Dedifferentiated amniotic fluid mesenchymal stem cell (primary cell): ENCODE data around the gene MX2.

Experiments
- DNase-seq: peaks from one replicate; pipeline ENCODE4 v3.0.0-alpha.2; 2016; ENCODE audit errors: extremely low spot score

The MX2 gene

DNA sequence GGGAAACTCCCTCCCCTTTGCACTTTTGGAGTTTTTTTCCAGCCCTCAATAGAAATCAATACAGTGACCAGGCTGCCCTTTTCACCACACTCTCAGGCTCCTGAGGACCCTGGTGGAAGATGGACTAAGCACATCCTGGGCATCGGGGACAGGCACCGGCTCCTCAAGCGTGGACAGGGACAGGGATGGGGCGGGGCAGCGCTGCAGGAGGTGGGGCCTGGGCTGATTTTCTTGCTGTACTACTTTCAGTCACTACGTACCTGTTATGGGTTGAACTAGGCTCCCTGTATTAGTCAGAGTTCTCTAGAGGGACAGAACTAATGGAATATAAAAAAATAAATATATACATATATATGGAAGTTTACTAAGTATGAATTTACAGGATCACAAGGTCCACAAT, 2.5 kb downstream of the MX2 start:
- DNase-seq: no peak

DNA sequence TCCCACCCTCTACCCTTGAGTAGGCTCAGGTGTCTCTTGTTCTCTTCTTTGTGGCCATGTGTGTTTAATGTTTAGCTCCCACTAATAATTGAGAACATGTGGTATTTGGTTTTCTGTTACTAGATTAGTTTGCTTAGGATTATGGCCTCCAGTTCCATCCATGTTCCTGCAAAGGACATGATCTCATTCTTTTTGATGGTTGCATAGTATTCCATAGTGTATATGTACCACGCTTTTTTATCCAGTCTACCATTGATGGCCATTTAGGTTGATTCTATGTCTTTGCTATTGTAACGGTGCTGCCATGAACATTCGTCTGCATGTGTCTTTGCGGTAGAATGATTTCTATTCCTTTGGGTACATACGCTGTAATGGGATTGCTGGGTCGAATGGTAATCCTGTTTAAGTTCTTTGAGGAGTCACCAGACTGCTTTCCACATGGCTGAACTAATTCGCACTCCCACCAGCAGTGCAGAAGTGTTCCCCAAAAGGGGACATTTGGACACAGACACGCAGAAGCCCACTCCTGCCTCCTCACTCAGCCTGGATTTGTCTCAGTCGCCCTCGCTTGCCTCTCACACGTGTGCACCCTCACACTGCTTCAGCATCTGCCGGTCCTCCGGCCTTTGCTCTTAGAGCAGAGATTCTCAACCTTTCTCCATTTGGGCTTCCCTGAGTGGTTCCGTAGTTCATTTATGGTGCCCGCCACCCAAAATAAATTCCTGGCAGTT, 3.7 kb downstream of the MX2 start:
- DNase-seq: no peak

DNA sequence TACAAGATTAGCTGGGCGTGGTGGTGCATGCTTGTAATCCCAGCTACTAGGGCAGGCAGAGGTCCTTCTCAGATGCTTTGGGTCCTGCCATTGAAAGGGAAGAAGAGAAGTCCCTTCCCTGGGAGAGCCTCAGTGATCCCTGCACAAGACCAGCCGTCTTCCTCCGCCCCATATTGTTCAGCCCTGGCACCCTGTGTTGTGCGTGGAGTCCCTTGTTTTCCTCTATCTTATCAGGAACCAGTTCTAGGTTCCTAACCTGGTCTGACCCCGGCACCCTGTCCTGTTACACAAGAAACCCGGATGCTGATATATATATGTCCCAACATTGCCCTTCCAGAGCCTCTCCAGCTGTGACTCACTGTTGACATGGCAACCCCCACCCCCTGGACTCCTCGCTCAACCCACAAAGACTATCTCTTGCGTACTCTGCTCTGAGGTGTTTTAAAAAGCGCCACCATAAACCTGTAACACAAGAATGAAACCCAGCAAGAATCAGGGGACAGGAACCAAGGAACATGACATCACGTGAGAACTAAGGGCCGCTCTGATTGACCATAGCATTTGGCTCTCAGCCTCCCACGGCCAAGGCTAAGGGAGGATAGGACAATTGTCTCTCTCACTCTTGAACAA, 4.8 kb downstream of the MX2 start:
- DNase-seq: no peak

DNA sequence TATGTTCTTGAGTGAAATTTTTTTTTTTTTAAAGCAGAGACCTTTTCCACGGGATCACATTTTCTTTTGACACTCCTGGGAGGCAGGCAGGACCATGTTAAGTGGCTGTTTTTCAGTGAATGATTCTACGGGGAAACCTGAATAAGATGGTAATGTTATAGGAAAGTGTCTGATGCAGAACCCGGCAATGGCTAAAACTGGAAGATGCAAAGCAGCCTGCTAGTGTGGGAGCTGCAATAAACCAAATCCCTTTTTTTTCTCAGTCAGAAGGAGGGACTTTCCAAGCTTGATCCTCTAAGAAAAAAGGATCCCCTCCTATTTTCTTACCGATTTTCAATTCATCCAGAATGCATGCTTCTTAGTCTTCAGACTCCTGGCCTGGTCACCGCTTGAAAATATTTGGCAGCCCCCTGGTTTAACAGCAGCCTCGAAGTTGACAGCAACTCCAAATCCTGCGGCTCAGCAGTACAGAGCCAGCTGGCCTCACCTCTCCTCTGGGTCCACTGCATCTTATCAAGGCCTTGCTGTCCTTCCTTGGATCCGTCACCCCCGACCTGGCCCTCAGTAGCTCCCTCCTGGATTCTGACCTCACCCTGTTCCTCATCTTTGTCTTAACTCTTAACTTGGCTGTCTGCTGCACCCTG, 5.6 kb downstream of the MX2 start:
- DNase-seq: no peak

DNA sequence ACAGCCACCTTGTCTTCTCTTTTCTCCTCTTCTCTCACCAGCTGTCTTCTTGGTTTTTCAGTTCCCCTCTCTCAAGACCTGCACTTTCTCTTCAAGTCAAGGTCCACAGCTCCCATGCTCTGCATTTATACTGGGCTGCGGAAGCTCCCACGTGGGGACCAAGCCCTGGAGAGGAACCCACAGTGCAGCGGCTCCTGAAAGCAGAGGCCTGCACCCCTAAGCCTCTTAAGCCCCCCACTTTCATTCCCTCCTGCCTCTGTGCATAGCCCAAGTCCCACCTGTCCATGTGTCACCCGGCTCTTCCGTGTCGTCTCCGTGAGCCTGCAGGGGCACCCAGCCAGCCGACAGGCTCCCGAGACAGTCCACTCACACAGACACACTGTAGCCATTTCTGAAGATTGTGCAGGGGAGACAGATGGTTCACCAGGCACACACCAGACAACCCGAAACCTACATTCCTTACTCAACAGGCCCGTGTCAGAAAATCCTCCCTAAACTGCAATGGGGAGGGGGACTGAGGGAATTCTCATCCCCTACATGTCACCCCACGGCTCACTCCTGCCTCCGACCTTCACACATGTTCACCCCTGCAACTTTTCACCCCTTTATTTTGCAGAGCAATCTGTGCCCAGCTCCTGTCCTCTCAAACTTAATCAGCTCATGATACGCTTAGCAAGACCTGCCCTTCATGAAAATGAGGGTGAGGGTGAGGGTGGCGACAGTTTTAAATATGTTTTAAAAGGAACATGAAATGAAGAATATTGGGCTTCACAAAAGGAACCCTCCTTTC, 6.3 kb downstream of the MX2 start:
- DNase-seq: no peak

DNA sequence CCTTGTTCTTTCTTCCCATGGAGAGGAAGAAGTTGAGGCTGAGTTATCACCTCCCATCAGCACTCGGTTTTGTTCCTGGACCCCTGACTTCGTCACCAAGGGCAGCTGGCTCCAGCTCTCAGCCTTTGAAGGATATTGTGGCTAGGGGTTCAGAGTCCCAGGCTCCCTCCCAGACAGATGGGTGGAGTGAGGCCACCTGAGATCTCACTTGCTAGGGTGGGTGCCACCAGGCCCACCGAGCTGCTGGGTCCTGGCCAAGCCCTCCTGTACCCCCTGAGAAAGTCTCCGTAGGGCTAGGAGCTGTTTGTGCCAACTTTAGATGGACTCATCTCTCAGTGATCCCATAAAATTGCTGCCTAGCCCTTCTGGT, 6.9 kb downstream of the MX2 start:
- DNase-seq: no peak

DNA sequence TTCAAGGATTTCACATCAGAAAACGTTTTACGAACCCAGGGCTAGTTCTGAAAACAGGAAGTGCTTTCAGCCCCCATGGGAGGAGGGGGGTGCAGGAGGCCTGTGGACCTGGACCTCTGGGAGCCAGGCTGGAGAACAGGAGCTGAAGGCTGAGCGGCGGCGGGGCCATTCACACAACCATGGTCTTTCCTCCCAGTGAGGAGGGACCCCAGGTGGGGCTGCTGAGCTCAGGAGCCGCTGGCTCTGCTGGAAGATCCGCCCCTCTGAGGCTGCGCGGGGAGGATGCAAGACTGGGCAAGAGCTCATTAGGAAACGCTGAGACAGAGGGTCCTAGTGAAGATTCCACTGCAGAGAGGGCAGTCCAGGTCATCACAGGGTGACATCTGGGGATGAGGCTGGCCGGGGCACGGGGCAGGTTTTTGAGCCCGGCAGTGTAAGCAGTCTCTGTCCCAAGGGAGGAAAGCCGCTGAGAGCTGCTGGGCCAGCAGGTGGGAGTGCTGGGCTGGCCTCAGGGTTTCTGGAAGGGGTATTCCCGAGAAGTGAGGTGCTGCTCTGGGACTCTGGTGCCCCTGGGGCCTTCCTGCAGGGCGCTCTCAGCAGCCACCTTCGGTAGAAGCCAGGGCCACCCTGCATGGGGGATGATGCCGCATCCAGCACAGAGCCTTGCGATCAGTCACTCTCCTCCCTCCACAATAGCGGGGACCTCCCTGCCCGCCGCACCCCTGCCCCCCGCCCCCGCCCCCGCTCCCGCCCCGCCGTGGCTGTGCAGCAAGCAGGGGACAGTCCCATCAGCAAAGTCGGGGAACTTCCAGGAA, 7.5 kb downstream of the MX2 start:
- DNase-seq: no peak

DNA sequence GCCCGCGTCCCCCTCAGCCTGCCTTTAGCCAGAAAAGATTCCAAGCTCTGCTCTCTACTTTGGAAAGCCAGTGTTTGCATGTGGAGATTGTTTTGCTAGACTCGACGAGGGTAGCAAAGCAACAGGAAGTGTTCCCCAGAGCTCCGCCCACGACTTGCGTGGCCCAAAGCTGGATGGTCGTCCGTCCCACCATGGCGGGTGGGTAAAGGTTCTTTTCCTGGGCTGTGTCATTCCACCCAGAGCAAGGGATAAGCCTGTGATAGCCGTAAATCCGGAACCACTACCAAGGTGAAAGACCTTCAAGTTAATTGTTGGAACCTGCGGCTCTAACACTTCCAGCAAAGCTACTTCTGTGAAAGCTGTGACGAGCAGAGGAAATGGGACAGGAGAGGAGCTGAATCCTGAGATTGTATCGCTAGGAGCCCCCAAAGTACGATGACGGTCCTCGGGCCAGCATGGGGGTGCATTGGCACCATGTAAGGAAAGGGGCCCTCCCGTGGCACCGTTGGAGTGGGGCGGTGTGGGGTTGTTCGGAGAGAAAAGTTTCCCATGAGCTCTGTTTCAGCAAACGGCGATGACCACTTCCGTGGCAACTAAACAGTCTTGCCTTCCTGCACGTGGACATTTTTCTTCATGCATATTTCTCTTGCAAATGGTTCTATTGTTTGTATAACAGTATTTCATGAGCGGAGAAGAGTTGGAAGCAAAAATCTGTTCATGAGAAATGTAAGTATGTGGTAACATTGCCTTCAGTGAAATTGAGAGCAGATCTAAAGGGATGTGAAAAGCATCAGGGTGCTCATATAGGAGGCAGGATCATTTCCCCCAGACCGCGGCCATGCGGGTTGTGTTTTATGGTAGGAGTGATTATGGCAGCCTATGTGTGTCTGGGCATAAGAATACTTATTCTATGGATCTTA, 8.4 kb downstream of the MX2 start:
- DNase-seq: no peak

DNA sequence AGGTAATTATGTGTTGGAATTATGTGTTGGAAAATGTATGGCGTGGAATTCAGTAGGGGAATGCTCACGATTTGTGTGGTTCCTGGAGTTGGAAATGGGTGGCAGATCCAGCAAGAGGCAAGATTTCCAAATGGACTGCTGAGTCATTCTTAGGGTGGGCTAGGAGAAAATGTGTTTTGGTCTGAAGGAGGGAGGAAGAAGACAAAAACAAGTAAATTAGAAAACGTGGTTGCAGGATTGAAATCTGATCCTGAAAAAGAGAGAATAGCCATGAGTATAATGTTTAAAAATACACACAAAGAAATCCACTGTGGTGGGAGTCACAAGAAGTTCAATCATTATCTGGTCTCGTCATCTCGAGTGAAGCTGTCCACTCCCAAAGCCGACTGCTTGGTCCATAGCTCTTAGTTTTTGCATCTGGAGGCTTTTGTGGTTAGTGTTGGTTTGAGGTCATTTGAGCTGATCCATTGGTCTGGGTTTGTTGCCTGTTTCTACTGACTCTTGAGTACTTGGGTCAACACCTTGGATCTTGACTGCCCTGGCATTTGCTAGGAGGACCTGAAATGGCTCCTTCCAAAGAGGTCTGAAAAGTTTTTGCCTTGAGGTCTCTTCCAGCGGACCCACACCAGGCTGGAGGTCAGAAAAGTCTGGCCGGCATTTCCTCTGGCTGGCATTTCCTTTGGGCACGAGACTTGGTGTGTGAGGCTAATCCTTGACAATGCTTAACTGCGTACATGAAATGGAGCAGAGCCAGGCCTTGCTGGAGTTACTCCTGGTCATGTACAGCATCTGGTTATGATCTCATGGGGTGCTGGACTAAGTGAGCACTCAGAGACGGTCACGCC, 9.2 kb downstream of the MX2 start:
- DNase-seq: no peak

DNA sequence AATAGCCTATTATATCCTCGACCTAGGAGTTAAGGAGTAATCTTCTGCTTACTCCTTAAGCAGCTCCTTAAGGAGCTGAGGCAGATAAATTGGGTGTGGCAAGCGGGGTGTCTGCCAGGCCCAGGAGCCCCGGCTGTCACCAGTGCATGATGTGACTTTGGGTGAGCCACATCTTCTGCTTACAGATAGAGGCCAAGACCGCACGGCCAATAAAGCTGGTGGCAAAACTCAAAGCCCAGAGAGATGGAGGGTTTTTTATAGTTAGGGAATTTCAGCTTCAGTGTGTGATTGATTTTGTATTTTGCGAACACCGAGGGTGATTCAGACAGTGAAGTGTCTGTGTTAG, 9.8 kb downstream of the MX2 start:
- DNase-seq: no peak

DNA sequence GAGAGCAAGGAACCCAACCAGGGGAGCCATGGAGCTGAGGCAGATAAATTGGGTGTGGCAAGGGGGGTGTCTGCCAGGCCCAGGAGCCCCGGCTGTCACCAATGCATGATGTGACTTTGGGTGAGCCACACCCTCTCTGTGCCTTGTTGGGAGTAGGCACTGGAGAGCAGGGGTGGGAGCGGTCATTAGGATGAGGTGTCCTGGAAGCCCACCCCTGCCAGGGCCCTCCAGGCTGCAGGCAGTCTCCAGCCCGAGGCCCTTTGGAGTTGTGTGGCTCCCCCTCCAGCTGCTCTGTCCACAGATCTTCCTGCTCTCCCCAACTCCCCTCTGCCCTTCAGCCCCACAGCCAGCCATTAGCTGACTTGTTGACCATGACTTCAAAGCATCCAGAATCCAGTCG, 11.4 kb downstream of the MX2 start:
- no peak for DNase-seq

DNA sequence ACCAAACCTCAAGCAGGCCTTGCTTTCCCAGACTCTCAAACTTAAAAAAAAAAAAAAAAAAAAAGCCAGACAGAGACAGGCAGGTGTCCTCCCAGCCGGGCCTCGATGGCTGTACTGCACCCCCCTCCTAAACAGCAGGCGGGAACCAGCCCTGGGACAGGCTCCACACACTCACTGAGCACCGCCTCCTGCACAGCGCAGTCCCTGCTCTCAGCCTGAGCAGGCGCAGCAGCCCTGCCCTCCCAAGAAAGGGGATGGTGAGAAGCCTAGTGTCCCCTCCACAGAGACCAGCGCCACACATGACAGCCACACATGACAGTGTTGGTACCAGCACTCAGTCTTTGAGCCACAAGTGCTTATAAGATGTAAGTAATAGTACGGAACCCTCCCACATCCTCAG, 11.9 kb downstream of the MX2 start:
- no peak for DNase-seq

DNA sequence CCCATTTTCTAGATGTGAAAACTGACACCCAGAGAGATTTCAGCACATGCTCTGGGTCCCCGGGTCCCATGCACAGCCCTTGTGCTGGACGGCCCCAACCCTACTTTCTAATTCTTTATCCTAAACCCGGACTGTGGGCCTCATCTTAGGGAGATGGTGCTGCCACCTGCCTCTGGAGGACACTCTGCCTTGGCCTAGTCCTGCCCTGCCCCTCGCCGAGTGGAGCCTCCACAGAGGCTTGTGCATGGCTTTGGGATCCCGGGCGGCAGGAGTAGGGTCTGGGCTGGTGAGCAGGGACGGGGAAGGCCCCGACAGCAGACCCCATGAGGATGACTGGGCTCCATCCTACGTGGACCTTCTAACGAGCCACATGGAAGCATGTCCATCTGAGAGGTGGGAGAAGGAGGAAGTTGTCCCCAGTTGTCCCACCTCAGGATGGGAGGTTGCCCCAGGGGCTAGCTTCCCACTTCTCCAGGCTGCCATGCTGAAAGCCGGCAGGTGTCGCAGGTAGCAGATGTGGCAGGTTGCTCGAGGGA, 12.4 kb downstream of the MX2 start:
- no peak for DNase-seq

DNA sequence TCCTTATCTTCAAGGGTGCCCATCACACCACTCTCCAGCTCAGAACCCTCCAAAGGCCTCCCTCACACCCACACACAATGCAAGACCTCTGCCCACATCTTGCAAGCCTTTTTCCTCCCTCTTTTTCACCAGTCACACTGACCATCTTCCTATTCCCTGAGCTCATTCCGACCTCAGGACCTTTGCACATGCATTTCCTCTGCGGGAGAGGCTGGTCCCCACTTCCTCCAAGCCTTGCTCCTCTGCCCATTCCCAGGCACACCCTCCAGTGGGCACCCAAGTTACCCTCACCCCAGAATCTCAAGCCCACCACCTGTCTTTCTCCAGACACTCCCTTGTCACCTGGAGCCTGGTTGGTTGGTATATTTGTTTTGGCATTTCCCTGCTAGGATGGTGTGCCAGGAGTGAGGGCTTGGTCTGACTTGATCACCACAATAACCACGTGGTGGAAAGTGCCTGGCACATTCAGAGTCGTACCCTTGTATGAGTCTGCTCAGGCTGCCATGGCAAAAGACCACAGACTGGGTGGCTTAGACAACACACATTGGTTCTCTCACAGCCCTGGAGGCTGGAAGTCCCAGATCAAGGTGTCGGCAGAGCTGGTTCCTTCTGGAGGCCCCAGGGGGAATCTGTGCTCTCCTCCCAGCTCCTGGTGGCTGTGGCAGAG, 13.2 kb downstream of the MX2 start:
- no peak for DNase-seq

DNA sequence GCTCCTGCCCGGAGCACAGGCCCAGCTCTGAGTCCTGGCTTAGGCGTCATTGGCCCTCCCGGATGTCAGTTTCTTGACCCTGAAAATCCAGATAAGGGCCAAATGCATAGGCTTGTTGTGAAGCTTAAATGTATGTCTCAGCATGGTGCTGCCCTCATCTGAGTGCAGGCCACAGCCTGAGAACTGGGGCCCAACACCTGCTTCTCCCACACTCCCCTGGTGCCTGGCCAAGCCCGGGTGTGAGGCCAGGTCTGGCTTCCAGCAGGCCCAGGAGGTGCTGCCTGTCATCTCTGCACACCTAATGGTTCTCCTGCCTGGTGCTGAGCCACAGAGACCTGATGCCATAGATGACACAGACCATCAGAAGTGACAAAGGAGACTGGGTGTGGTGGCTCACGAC, 14.0 kb downstream of the MX2 start:
- no peak for DNase-seq

DNA sequence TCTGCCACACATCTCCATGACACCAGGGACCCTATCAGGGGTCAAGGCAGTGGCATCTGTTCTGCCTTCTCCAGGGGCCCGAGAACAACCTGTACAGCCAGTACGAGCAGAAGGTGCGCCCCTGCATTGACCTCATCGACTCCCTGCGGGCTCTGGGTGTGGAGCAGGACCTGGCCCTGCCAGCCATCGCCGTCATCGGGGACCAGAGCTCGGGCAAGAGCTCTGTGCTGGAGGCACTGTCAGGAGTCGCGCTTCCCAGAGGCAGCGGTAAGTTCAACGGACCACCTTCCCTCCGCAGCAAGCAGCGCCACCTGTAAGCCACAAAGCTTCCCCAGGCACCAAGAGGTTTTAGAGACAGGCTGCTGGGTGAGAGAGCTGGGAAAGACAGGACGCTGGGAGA, 15.9 kb downstream of the MX2 start:
- no peak for DNase-seq

DNA sequence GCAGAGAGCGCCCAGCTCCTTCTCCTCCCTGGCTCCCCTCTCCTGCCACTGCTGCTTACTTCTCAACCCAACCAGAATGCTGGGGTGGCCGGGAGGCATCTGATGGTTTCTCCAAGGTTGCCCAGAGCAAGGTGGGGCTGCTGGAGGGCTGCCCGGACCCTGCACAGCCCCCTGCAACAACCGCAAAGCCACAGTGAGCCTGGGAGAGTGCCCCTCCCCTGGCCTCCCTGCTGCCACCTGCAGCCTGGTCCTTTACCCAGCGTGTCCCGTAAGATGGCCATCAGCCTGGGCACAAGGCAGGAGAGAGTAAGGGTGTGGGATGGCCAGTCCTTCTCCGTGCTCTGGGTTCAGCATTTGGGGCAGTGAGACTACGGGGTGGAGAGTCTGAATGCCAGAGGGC, 17.0 kb downstream of the MX2 start:
- DNase-seq: no peak

DNA sequence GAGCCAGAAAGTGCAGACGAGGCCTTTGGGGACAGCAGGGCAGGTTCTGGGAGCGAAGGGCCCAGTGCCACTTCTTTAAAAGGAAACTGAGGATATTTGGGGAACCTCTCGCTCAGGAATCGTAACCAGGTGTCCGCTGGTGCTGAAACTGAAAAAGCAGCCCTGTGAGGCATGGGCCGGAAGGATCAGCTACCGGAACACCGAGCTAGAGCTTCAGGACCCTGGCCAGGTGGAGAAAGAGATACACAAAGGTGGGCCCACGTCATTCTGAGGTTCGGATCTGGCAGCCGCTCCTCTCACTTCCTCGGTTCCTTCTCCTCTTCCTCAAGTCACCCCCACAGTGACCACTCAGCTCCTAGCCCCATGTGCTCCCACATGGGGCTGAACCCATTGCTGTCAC, 18.1 kb downstream of the MX2 start:
- no peak for DNase-seq

DNA sequence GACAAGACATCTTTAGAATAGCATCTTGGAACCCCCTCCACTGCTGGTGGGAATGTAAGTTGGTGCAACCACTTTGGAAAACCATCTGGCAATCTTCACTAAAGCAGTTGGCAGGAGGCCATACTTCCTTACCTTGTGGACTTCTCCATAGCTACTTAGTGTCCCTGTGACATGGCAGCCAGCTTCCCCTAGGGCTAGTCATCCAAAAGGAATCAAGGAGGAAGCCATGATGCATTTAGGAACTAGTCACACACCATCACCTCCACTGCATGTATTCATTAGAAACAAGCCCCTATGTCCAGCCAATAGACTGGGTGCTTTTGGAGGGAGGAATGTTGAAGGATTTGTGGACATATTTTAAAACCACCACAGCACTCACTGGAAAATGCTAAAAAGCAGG, 19.9 kb downstream of the MX2 start:
- DNase-seq: no peak
